HG02763 (cell line): ENCODE results near the gene PCYOX1L.

Experiments used
- ATAC-seq: cut with Tn5 transposase; IDR thresholded peaks from one replicate; pipeline ENCODE4 v1.9.1; 2021; ENCODE audit warnings: mild to moderate bottlenecking, moderate library complexity; ENCODE audit not compliant: unreplicated experiment

The PCYOX1L gene, protein sequence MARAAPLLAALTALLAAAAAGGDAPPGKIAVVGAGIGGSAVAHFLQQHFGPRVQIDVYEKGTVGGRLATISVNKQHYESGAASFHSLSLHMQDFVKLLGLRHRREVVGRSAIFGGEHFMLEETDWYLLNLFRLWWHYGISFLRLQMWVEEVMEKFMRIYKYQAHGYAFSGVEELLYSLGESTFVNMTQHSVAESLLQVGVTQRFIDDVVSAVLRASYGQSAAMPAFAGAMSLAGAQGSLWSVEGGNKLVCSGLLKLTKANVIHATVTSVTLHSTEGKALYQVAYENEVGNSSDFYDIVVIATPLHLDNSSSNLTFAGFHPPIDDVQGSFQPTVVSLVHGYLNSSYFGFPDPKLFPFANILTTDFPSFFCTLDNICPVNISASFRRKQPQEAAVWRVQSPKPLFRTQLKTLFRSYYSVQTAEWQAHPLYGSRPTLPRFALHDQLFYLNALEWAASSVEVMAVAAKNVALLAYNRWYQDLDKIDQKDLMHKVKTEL

GRCh38 chr5:149357370-149358293 is at the start of gene PCYOX1L:
PCYOX1L (plus strand) TSS chr5:149358046; CDS start chr5:149358069, 23 bp downstream.
- peak; percentile 99 for ATAC-seq

- no peak for ATAC-seq
These were observed 48.5 kb upstream of the PCYOX1L start for GRCh38 chr5:149309354-149309753.

DNA sequence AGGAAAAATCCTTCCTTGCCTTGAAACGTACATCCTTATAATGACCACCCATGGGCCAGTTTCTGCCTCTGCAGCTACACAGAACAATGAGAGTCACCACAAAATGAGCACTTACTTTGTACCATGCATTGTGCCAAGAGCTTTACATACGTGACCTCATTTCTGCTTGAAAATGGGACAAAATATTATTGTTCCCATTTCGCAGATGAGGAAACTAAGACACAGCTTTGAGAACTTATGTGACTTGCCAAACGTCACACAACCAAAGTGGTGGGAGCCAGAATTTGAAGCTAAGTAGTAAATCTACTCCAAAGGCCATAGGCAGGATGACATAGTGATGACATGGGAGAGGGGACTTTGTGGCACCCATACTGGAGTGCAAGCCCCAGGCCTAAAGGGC is 47.4 kb upstream of the PCYOX1L start:
- no peak for ATAC-seq

- no peak for ATAC-seq
These were observed 46.7 kb upstream of the PCYOX1L start for GRCh38 chr5:149310947-149311658.

GRCh38 chr5:149313151-149313841 is 44.5 kb upstream of the PCYOX1L start:
- ATAC-seq, result no peak

- ATAC-seq, result no peak
These were observed 43.2 kb upstream of the PCYOX1L start for GRCh38 chr5:149314571-149315111.

DNA sequence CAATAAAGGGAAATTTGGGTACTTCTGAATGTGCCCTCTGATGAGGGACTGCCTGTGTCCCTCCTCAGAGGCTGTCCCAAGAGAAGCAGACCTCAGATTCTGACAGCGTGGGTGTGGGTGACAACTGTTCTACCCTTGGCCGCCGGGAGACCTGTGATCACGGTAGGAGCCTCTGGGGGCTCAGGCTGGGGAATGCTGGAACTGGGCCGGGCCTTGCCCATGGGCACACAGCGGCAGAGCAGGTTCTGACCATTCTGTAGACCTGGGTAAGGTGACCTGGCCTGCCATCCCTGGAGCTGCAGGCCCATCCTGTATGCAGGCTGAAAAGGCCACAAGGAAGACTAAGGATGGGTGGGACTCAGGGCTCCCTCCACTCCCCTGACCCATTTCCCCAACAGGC is 42.1 kb upstream of the PCYOX1L start:
- ATAC-seq, result no peak

DNA sequence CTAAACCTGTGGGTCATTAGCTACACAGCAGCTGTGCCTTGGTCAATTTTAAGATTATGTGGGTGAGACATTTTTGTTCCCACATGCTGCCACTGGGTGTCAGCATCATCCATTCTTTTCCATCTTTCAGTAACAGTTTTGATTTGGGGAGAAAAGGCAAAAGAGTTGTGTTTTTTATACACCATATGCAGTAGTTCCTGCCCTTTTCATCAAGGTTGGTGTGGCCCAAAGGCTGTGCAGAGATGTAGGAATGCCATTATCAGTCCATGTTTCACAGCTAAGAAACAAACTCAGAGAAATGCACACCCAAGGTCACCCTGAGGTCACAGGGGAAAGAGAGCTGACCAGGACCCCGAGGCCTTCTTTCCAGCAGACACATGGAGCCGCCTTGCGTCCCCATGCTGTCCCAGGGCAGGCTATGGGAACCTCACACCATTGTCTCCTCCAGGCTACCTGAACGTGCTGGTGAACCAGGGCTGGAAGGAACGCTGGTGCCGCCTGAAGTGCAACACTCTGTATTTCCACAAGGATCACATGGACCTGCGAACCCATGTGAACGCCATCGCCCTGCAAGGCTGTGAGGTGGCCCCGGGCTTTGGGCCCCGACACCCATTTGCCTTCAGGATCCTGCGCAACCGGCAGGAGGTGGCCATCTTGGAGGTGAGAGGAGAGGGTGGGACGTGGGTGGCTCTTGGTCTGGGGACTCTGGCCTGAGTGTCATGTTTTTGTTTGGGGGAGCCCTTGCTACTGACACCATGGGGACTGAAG is 40.4 kb upstream of the PCYOX1L start:
- ATAC-seq, result no peak

GRCh38 chr5:149319174-149319573 is 38.7 kb upstream of the PCYOX1L start:
- no peak for ATAC-seq

DNA sequence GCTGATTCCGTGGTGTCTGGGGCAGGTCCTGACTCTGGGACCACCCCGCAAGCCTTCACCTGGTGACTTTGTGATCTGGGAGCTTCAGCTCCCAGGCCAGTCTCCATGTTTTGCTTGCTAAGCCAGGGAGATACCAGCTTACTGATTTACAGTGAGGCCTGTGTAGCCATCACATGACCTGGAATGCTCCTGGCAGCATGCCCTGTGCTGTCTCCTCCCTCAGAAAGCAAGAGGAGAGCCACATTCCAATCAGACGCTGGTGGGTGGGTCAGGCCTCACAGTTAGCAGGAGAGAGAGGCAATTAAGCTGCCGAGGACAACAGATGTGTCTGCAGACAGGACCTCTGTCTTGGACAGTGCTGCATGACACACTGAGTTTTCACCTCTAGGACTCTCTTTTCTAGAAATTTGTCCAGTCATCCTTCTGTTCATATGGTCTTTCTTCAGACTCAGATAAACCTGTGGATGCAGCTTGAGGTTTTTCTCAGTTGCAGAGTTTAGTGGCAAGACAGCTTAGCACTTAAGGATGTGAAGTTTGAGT is 37.0 kb upstream of the PCYOX1L start:
- no peak for ATAC-seq

DNA sequence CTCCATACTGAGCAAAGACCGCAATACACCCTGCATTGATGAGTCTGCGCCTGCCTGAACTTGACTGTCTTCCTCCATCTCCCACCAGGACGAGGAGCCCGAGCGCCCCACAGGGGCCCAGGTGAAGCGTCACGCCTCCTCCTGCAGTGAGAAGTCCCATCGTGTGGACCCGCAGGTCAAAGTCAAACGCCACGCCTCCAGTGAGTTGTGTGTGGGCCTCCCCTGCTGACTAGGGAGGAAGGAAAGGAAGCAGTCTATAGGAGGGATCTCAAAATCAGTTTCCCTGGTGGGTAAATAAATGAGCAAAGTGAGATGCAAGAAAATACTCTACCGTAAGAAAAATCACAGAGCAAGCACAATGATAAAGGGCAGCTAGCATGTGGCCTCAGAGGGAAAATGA is 35.3 kb upstream of the PCYOX1L start:
- no peak for ATAC-seq

GRCh38 chr5:149323210-149323609 is 34.6 kb upstream of the PCYOX1L start:
- ATAC-seq, result no peak

DNA sequence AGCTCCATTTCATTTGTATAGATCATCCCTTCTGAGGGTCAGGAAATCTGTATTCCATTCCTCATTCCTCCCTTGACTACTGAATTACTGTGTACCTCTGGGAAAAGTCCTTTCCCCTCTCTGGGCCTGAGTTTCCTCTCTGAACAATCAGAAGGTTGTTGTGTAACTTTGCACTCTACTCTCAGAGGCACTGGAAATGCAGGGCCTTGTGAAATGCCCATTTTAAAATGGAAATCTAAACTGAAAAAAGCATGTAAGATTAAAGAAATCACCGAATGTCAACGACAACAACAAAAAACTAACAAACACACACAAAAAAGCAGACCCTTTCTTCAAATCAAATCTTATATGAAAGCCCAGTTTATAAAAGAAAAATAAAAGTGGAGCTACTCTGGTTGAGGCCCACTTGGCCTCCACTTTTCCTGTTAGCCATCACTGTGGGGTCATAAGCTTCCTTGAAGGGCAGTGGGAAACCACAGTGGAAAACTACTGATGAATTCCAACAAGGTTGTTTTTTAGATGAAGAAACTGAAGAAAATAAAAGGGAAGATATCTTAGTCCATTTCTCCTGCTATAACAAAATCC is 34.1 kb upstream of the PCYOX1L start:
- ATAC-seq, result no peak

GRCh38 chr5:149324641-149325040 is 33.2 kb upstream of the PCYOX1L start:
- ATAC-seq, result no peak

GRCh38 chr5:149325166-149325735 is 32.6 kb upstream of the PCYOX1L start:
- ATAC-seq, result no peak

- ATAC-seq, result no peak
These were observed 32.0 kb upstream of the PCYOX1L start for GRCh38 chr5:149325894-149326293.

DNA sequence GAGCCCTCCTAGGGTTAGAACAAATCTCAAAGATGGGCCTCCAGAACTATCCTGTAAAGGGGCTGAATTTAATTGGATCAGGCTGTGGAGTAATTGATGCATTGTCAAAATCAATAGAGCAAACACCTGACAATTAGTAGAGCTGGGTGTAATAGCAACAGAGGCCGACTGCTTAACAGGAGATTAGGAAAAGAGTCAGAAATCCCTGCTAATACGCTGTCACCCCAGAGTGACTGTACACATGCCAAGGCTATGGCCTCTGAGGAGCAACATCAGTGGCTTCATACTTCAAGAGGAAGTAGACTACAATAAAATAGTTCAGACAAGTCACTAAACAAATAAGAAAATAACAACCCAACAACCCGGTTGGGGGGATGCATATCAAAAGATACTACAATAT is 31.2 kb upstream of the PCYOX1L start:
- no peak for ATAC-seq

GRCh38 chr5:149328177-149328576 is 29.7 kb upstream of the PCYOX1L start:
- ATAC-seq, result no peak
